BLaER1 (cell line): ENCODE data around the gene ATAD1.
"Not testable (repeated sequence)": the region's sequence is repeated elsewhere in the genome, so short reads cannot be mapped to it uniquely, and the experiment has no call there.

Source experiments
- H3K27ac ChIP-seq: shearing (Covaris generic); formaldehyde crosslinking; 2 replicates; pipeline ENCODE4 v1.8.1; 2022
- H3K27me3 ChIP-seq: shearing (Covaris generic); formaldehyde crosslinking; 2 replicates; pipeline ENCODE4 v1.8.1; 2022
- H3K36me3 ChIP-seq: shearing (Covaris generic); formaldehyde crosslinking; 2 replicates; pipeline ENCODE4 v1.8.1; 2022
- H3K4me1 ChIP-seq: shearing (Covaris generic); formaldehyde crosslinking; 2 replicates; pipeline ENCODE4 v1.8.1; 2022
- H3K4me2 ChIP-seq: shearing (Covaris generic); formaldehyde crosslinking; 2 replicates; pipeline ENCODE4 v1.8.1; 2022
- H3K4me3 ChIP-seq: shearing (Covaris generic); formaldehyde crosslinking; 2 replicates; pipeline ENCODE4 v1.8.1; 2022
- H3K9ac ChIP-seq: shearing (Covaris generic); formaldehyde crosslinking; 2 replicates; pipeline ENCODE4 v1.8.1; 2022
- H3K9me3 ChIP-seq: shearing (Covaris generic); formaldehyde crosslinking; 2 replicates; pipeline ENCODE4 v1.8.1; 2022
- H4K20me1 ChIP-seq: shearing (Covaris generic); formaldehyde crosslinking; 2 replicates; pipeline ENCODE4 v1.8.1; 2022
- Cebpa-rat ChIP-seq: shearing (Covaris generic); IDR thresholded peaks from 2 replicates; pipeline ENCODE4 v1.8.1; 2022

Gene ATAD1

GRCh38 chr10:87803831-87804230 lies 14.2 kb downstream of the ATAD1 start:
- no peaks in the 10 kb centered on the region for H3K4me1 ChIP-seq
- no peaks in the 10 kb centered on the region; the same call in 1 of the 2 replicates for H4K20me1 ChIP-seq
- H3K36me3 ChIP-seq = peaks cover 83% of the 10 kb centered on the region
- no peak overlapping the region for H3K4me2 ChIP-seq
- no peak overlapping the region for H3K27ac ChIP-seq
- peaks cover 76% of the 10 kb centered on the region for H3K9me3 ChIP-seq
- no peak overlapping the region for H3K4me3 ChIP-seq
- no peak for TF ChIP-seq Cebpa-rat
- H3K9ac ChIP-seq = no peak overlapping the region
- H3K27me3 ChIP-seq = no peaks in the 10 kb centered on the region

DNA sequence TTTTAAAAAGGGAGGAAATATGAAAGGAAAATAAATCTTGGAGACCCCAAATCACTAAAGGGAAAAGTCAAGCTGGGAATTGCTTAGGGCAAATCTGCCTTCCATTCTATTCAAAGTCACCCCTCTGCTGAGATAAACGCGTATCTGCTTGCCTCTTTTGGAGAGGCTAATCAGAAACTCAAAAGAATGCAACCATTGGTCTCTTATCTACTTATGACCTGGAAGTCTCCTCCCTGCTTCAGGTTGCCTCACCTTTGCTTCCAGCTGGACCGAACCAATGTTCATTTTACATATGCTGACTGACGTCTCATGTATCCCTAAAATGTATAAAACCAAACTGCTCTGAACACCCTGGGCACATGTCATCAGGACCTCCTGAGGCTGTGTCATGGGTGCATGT lies 14.7 kb downstream of the ATAD1 start:
- Histone ChIP-seq H3K4me3 (no peak overlapping the region), H3K4me2 (no peak overlapping the region), H3K4me1 (no peaks in the 10 kb centered on the region), H3K9ac (no peak overlapping the region), H3K27ac (no peak overlapping the region), H3K27me3 (no peaks in the 10 kb centered on the region), H3K9me3 (peaks cover 73% of the 10 kb centered on the region), H3K36me3 (peaks cover 82% of the 10 kb centered on the region), H4K20me1 (no peaks in the 10 kb centered on the region; the same call in 1 of the 2 replicates)
- no peak for TF ChIP-seq Cebpa-rat

- not testable (repeated sequence) for H3K4me3 ChIP-seq, H3K27me3 ChIP-seq, H3K4me2 ChIP-seq, H3K27ac ChIP-seq, H3K9ac ChIP-seq, H4K20me1 ChIP-seq, H3K4me1 ChIP-seq
- H3K36me3 ChIP-seq = peaks cover 87% of the 10 kb centered on the region
- H3K9me3 ChIP-seq = peaks cover 81% of the 10 kb centered on the region
Measured at GRCh38 chr10:87801813-87802435, 16.1 kb downstream of the ATAD1 start.

- Histone ChIP-seq H3K9me3 (peaks cover 69% of the 10 kb centered on the region), H3K4me3 (no peak overlapping the region), H3K4me2 (no peak overlapping the region), H3K27ac (no peak overlapping the region), H4K20me1 (peaks cover 8% of the 10 kb centered on the region; the same call in 1 of the 2 replicates), H3K27me3 (no peaks in the 10 kb centered on the region), H3K36me3 (peaks cover 76% of the 10 kb centered on the region), H3K9ac (no peak overlapping the region), H3K4me1 (peaks cover 10% of the 10 kb centered on the region)
- TF ChIP-seq Cebpa-rat = no peak
Measured at GRCh38 chr10:87799860-87800259, 18.2 kb downstream of the ATAD1 start.

- Histone ChIP-seq H3K36me3 (peaks cover 65% of the 10 kb centered on the region), H3K4me1 (peaks cover 20% of the 10 kb centered on the region), H3K9ac (no peak overlapping the region), H4K20me1 (peaks cover 20% of the 10 kb centered on the region), H3K4me2 (no peak overlapping the region), H3K9me3 (peaks cover 52% of the 10 kb centered on the region), H3K4me3 (no peak overlapping the region), H3K27me3 (no peaks in the 10 kb centered on the region), H3K27ac (no peak overlapping the region)
- TF ChIP-seq Cebpa-rat = no peak
Measured at GRCh38 chr10:87798082-87798481, 19.9 kb downstream of the ATAD1 start.

GRCh38 chr10:87794285-87794684 lies 23.7 kb downstream of the ATAD1 start:
- Histone ChIP-seq H3K36me3 (peaks cover 63% of the 10 kb centered on the region), H3K4me2 (peak overlapping the region; percentile 56), H3K27me3 (no peaks in the 10 kb centered on the region), H3K4me3 (no peak overlapping the region), H3K27ac (no peak overlapping the region), H3K9ac (no peak overlapping the region), H4K20me1 (peaks cover 20% of the 10 kb centered on the region), H3K4me1 (peaks cover 20% of the 10 kb centered on the region), H3K9me3 (peaks cover 17% of the 10 kb centered on the region)
- TF ChIP-seq Cebpa-rat = no peak

- no peak for TF ChIP-seq Cebpa-rat
- Histone ChIP-seq H4K20me1 (peaks cover 12% of the 10 kb centered on the region), H3K27me3 (no peaks in the 10 kb centered on the region), H3K4me1 (peaks cover 13% of the 10 kb centered on the region), H3K9ac (no peak overlapping the region), H3K4me3 (no peak overlapping the region), H3K9me3 (no peaks in the 10 kb centered on the region), H3K27ac (no peak overlapping the region), H3K4me2 (no peak overlapping the region), H3K36me3 (peaks cover 50% of the 10 kb centered on the region)
Measured at GRCh38 chr10:87790185-87790584, 27.8 kb downstream of the ATAD1 start.

DNA sequence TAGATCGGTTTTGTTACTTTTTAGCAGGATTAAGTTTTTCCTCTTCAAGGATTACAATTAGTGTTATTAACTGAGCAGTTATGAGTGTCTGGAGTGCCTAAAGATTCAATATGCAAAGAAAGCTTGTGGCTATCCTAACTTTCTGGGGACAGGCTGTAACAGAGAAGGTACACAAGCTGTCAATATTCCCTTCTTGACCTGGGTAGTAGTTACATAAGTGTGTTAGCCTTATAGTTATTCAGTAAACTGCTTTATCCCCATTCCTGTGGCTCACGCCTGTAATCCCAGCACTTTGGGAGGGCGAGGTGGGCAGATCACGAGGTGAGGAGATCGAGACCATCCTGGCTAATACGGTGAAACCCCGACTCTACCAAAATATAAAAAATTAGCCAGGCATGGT lies 31.6 kb downstream of the ATAD1 start:
- no peaks in the 10 kb centered on the region for H3K9me3 ChIP-seq
- TF ChIP-seq Cebpa-rat = no peak
- no peak overlapping the region for H3K4me2 ChIP-seq
- no peaks in the 10 kb centered on the region for H4K20me1 ChIP-seq
- no peak overlapping the region for H3K4me3 ChIP-seq
- no peaks in the 10 kb centered on the region for H3K4me1 ChIP-seq
- H3K9ac ChIP-seq = no peak overlapping the region
- no peak overlapping the region for H3K27ac ChIP-seq
- H3K36me3 ChIP-seq = peaks cover 57% of the 10 kb centered on the region
- H3K27me3 ChIP-seq = no peaks in the 10 kb centered on the region

- H4K20me1 ChIP-seq = no peaks in the 10 kb centered on the region
- no peak overlapping the region for H3K4me2 ChIP-seq
- no peak for TF ChIP-seq Cebpa-rat
- no peak overlapping the region for H3K27ac ChIP-seq
- H3K4me1 ChIP-seq = no peaks in the 10 kb centered on the region
- H3K4me3 ChIP-seq = no peak overlapping the region
- H3K27me3 ChIP-seq = no peaks in the 10 kb centered on the region
- H3K9ac ChIP-seq = no peak overlapping the region
- H3K9me3 ChIP-seq = peaks cover 6% of the 10 kb centered on the region; the same call in 1 of the 2 replicates
- peaks cover 56% of the 10 kb centered on the region for H3K36me3 ChIP-seq
Measured at GRCh38 chr10:87782721-87783120, 35.3 kb downstream of the ATAD1 start.

DNA sequence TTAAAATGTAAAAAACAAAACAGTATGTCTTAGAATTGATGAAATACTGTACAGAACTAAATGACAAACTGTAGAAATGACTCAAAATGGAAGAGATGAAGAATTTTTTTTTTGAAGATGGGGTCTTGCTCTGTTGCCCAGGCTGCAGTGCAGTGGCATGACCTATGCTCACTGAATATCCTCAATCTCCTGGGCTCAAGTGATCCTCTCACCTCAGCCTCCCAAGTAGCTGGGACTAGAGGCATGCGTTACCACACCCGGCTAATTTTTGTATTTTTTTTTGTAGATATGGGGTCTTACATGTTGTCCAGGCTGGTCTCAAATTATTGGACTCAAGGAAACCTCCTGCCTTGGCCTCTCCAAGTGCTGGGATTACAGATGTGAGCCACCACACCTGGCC lies 36.5 kb downstream of the ATAD1 start:
- H3K9me3 ChIP-seq = peaks cover 6% of the 10 kb centered on the region; the same call in 1 of the 2 replicates
- H3K27ac ChIP-seq = no peak overlapping the region
- H4K20me1 ChIP-seq = no peaks in the 10 kb centered on the region
- H3K9ac ChIP-seq = no peak overlapping the region
- H3K4me2 ChIP-seq = no peak overlapping the region
- H3K36me3 ChIP-seq = peaks cover 54% of the 10 kb centered on the region
- H3K27me3 ChIP-seq = no peaks in the 10 kb centered on the region
- no peak overlapping the region for H3K4me3 ChIP-seq
- TF ChIP-seq Cebpa-rat = no peak
- no peaks in the 10 kb centered on the region for H3K4me1 ChIP-seq

- no peak for TF ChIP-seq Cebpa-rat
- no peak overlapping the region for H3K4me3 ChIP-seq
- H3K9me3 ChIP-seq = peaks cover 6% of the 10 kb centered on the region; the same call in 1 of the 2 replicates
- no peak overlapping the region for H3K27ac ChIP-seq
- peaks cover 47% of the 10 kb centered on the region for H3K36me3 ChIP-seq
- H3K27me3 ChIP-seq = no peaks in the 10 kb centered on the region
- H3K9ac ChIP-seq = no peak overlapping the region
- 0 out of 2 replicates have a peak, but pooled peaks cover 7% of the 10 kb centered on the region for H4K20me1 ChIP-seq
- H3K4me2 ChIP-seq = no peak overlapping the region
- no peaks in the 10 kb centered on the region for H3K4me1 ChIP-seq
Measured at GRCh38 chr10:87776328-87776727, 41.7 kb downstream of the ATAD1 start.
